B cell (primary cell): ENCODE measurements around the gene PSG4. TPM values are rescaled to one million over a fixed set of nuclear protein-coding genes. Genes with fewer than 3 reads are reported as not detected.
"Not testable (repeated sequence)": the region's sequence is repeated elsewhere in the genome, so short reads cannot be mapped to it uniquely, and the experiment has no call there.

Source experiments
- ATAC-seq: fragments of 200-7000 bp; cut with Tn5 transposase; one replicate; pipeline ENCODE4 v1.10.0; 2021; ENCODE audit warnings: low read depth, mild to moderate bottlenecking, moderate number of reproducible peaks, moderate library complexity
- CTCF ChIA-PET: fragments of 350-600 bp; sonication (Branson Sonifier 250); formaldehyde crosslinking; loops from one replicate; lab custom pipeline; 2021; ENCODE audit warnings: antibody characterized with exemption, inconsistent platforms; lab: Charles Lee
- POLR2A ChIA-PET: fragments of 350-600 bp; sonication (Branson Sonifier 250); formaldehyde crosslinking; loops from one replicate; lab custom pipeline; 2021; ENCODE audit warnings: antibody characterized with exemption; lab: Charles Lee
- DNase-seq: peaks from one replicate; pipeline ENCODE4 v3.0.0; 2013
- H2AFZ ChIP-seq: 2 replicates; pipeline ENCODE4 v1.6.1; 2012; ENCODE audit warnings: mild to moderate bottlenecking, low read depth, low read length; ENCODE audit not compliant: insufficient read depth, poor library complexity, severe bottlenecking
- H3K27ac ChIP-seq, 2 donors: 1 replicate in 1 of 2; 2 replicates in 1 of 2; pipeline ENCODE4 v1.5.1; 2012 to 2013; ENCODE audit warnings: low read length in 2 of 2, mild to moderate bottlenecking in 2 of 2, moderate library complexity in 1 of 2
- H3K27me3 ChIP-seq, 4 experiments: fragments of 200-600 bp in 1 of 4; sonication (generic) in 1 of 4; replicated peaks in 1 of 4; 1 replicate in 2 of 4; 2 replicates in 2 of 4; pipeline versions ENCODE4 v1.6.1 to v1.7.0; 2013 to 2016; ENCODE audit warnings: low read length in 3 of 4, mild to moderate bottlenecking in 2 of 4, mixed read lengths in 1 of 4, moderate library complexity in 1 of 4; ENCODE audit not compliant: insufficient read depth in 4 of 4, control insufficient read depth in 3 of 4; ENCODE audit errors: control extremely low read depth in 1 of 4
- H3K36me3 ChIP-seq, 2 experiments: replicated peaks in 1 of 2; 1 replicate in 1 of 2; 2 replicates in 1 of 2; pipeline versions ENCODE4 v1.6.1 to v1.7.1; 2013; ENCODE audit warnings: low read length in 1 of 2; ENCODE audit not compliant: insufficient read depth in 2 of 2, control insufficient read depth in 1 of 2; ENCODE audit errors: control extremely low read depth in 1 of 2, extremely low read depth in 1 of 2
- H3K4me1 ChIP-seq, 2 donors: fragments of 200-600 bp in 1 of 2; sonication (generic) in 1 of 2; 1 replicate in 1 of 2; 2 replicates in 1 of 2; pipeline versions ENCODE4 v1.5.1 to v1.6.1; 2013 to 2017; ENCODE audit warnings: low read length in 2 of 2; ENCODE audit not compliant: control insufficient read depth in 2 of 2, insufficient read depth in 2 of 2
- H3K4me2 ChIP-seq: replicated peaks from 2 replicates; pipeline ENCODE3; 2012; ENCODE audit warnings: mild to moderate bottlenecking, low read depth, low read length; ENCODE audit not compliant: poor library complexity, severe bottlenecking
- H3K4me3 ChIP-seq, 5 experiments: fragments of 200-600 bp in 1 of 5; sonication (generic) in 1 of 5; 1 replicate in 3 of 5; 2 replicates in 2 of 5; pipeline versions ENCODE4 v1.5.1 to v1.7.0; 2011 to 2016; ENCODE audit warnings: low read length in 4 of 5, mild to moderate bottlenecking in 4 of 5, low read depth in 2 of 5, control low read depth in 1 of 5, moderate library complexity in 1 of 5; ENCODE audit not compliant: insufficient read depth in 1 of 5; ENCODE audit errors: control extremely low read depth in 1 of 5, extremely low read depth in 1 of 5
- H3K79me2 ChIP-seq: fragments of 200-600 bp; sonication (generic); one replicate; pipeline ENCODE4 v1.6.0; 2016; ENCODE audit warnings: low read length; ENCODE audit not compliant: control insufficient read depth, insufficient read depth
- H3K9ac ChIP-seq: fragments of 200-600 bp; sonication (generic); 2 replicates; pipeline ENCODE4 v1.6.1; 2017; ENCODE audit warnings: mild to moderate bottlenecking, low read length, moderate library complexity
- H3K9me3 ChIP-seq, 3 donors: one replicate each; pipeline versions ENCODE4 v1.6.1 to v1.7.1; 2013; ENCODE audit warnings: low read length in 2 of 3; ENCODE audit not compliant: control insufficient read depth in 2 of 3, insufficient read depth in 1 of 3; ENCODE audit errors: control extremely low read depth in 1 of 3
- H4K20me1 ChIP-seq: 2 replicates; pipeline ENCODE4 v1.6.0; 2012; ENCODE audit warnings: mild to moderate bottlenecking, low read length; ENCODE audit not compliant: insufficient read depth, control insufficient read depth, poor library complexity, severe bottlenecking
- H3K27ac Mint-ChIP-seq: one replicate; pipeline ENCODE4 v1.8.0; 2021; ENCODE audit warnings: mixed read lengths
- H3K27me3 Mint-ChIP-seq: one replicate; pipeline ENCODE4 v1.8.0; 2021; ENCODE audit warnings: mixed read lengths
- H3K4me1 Mint-ChIP-seq: one replicate; pipeline ENCODE4 v1.8.0; 2021; ENCODE audit warnings: mixed read lengths
- H3K4me3 Mint-ChIP-seq: one replicate; pipeline ENCODE4 v1.8.0; 2021; ENCODE audit warnings: mixed read lengths
- H3K9me3 Mint-ChIP-seq: one replicate; pipeline ENCODE4 v1.8.0; 2022; ENCODE audit warnings: mixed read lengths; ENCODE audit not compliant: insufficient read depth
- WGBS: methylation state at CpG from one replicate; pipeline ENCODE4 v1.1.5; 2013; ENCODE audit warnings: missing lambda C conversion rate; ENCODE audit not compliant: insufficient coverage; 5-methylcytosine and 5-hydroxymethylcytosine counted together
- intact Hi-C: fragments of 100-400 bp; cut with micrococcal nuclease; formaldehyde crosslinking; loops from one replicate; pipeline ENCODE4 v1.10.0; 2022
- polyA plus RNA-seq: library from polyadenylated mRNA; depleted of rRNA; stranded (reverse); fragments of >200 nt; gene quantifications from 2 replicates; pipeline ENCODE4 v1.2.3, GENCODE V29; 2012
- total RNA-seq, 2 donors: library from RNA; stranded (reverse); fragments of 120-200 nt in 1 of 2; gene quantifications; 1 replicate in 1 of 2; 2 replicates in 1 of 2; pipeline versions ENCODE4 v1.2.3 to v1.2.4, GENCODE V29; 2013 to 2022

Gene PSG4
- total and polyA plus RNA-seq, 2 donors (not counting 1 experiment from before 2014, with no cell fraction given) = not detected

DNA sequence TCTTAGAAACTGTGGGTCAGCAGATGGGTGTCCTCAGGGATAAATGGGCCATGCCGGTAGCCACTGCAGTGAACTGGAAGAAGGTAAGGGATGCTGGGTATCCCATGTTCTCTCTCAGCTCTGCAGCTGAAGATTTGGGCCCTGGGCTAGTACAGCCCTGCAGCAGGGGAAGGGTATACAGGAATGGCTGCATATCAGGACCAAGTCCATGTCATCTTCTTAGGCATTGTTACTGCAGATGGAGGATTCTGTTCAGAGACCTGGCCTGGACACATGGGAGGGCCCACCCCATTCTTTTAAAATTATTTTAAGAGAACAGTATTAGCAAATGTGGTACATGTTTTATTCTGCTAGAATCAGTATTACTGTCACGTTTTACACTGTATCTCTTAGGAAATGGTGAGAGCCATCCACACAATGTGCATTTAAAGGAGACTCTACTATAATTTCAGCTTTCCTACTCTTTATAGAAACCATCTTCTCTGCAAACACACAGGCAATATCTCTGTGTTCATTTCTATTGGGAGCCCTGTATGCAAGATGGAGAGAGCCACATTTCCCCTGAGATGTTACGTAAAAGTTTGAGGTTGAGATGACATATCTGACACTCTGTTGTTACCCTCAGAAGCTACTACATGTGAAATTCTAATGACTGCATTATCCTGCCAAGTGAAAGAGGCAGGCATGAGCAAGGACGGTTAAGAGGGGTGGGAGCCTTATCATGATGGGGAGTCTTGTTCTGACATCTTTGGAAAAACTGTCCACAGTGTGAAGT, 12.9 kb downstream of the PSG4 start:
- CTCF ChIA-PET, POLR2A ChIA-PET: not testable (repeated sequence)

DNA sequence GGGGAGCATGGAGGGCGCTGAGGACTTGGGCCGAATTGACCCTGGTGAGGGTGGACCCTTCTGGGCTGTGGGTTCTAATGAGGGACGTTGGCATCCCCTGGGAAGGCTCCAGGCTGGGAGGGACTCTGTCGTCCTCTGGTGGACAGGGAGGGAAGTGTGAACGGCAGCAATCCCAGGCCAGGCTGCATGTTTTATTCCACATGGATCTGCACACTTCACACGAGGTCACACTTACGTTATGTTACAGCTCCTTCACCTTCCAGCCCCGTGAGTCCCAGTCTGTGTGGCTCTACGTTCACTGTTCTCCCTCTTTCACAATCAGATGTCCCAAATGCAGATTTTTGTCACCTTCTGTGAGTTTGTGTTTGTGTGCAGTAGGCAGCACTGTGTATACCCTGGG, 17.3 kb downstream of the PSG4 start:
- POLR2A ChIA-PET, H3K27ac ChIP-seq, H3K36me3 ChIP-seq, H3K4me3 Mint-ChIP-seq, H3K4me1 Mint-ChIP-seq, ATAC-seq, H3K4me3 ChIP-seq, H3K9ac ChIP-seq, H3K9me3 Mint-ChIP-seq, H3K4me1 ChIP-seq, intact Hi-C loops, H3K79me2 ChIP-seq, H4K20me1 ChIP-seq, H3K27me3 ChIP-seq, H2AFZ ChIP-seq, DNase-seq, H3K27ac Mint-ChIP-seq, CTCF ChIA-PET, H3K4me2 ChIP-seq, H3K9me3 ChIP-seq: not testable (repeated sequence)
- 88% methylated on average over 4 of the region's 9 CpGs for WGBS
- peaks cover 19% of the 10 kb centered on the region for H3K27me3 Mint-ChIP-seq

More for the DNA sequence above, 12.9 kb downstream of the PSG4 start:
- not testable (repeated sequence) for H3K27ac Mint-ChIP-seq, H3K27ac ChIP-seq, DNase-seq, H2AFZ ChIP-seq, H3K4me1 Mint-ChIP-seq, H3K9me3 Mint-ChIP-seq, ATAC-seq, H4K20me1 ChIP-seq, H3K79me2 ChIP-seq, H3K36me3 ChIP-seq, H3K4me3 ChIP-seq, H3K4me1 ChIP-seq, H3K9ac ChIP-seq, H3K4me2 ChIP-seq, H3K27me3 ChIP-seq, H3K4me3 Mint-ChIP-seq, H3K9me3 ChIP-seq
- intact Hi-C loops = loop anchor here (10.0 kb wide), 1 partner anchor 322 kb away; no protein-coding TSS in a partner anchor
- WGBS = 83% methylated on average over 2 of the region's 4 CpGs
- peaks cover 21% of the 10 kb centered on the region for H3K27me3 Mint-ChIP-seq

DNA sequence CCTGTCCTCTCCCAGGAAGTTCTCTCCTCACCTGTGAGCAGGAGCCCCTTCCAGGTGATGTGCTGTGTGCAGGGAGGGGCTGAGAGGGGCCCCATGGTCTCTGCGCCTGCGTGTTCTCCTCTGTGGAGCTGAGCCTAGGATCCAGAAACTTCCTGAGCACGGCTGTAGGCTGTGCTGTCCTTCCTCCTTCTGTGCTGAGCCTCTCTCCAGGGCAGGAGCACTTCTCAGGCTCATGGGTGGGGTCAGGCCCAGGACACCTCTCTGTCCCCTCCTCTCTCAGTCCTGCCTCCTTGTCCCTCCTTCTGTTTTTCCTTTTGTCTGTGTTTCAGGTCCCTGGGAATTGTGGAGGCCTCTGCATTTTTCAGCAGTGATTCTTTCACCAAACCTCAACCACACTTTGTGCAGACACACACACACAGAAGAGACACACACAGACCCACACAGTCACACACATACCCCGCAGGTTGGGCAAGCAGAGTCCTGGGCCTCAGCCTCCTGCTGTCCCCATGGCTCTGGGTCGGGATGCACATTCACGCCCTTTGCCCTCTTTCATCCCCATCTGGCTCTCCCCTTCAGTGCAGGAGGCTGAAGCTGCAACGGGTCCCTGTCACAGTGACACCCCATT, 19.0 kb downstream of the PSG4 start, which contains the start of gene PSG5:
TSS of gene PSG5 (minus strand) at position 226 of the 625 bp plus-strand sequence. CDS start at position 95, 131 bp downstream.
- POLR2A ChIA-PET = not testable (repeated sequence)

More for the DNA sequence above, 19.0 kb downstream of the PSG4 start, which contains the start of gene PSG5:
- H3K9ac ChIP-seq, DNase-seq, H3K9me3 ChIP-seq, H3K9me3 Mint-ChIP-seq, H3K27ac ChIP-seq, ATAC-seq, H3K79me2 ChIP-seq, CTCF ChIA-PET, H3K4me3 ChIP-seq, H3K27me3 ChIP-seq, H3K4me2 ChIP-seq, H3K36me3 ChIP-seq, H4K20me1 ChIP-seq, H3K4me3 Mint-ChIP-seq, H3K4me1 ChIP-seq, H2AFZ ChIP-seq, H3K27ac Mint-ChIP-seq, intact Hi-C loops, H3K4me1 Mint-ChIP-seq: not testable (repeated sequence)
- WGBS = 74% methylated on average over 5 of the region's 7 CpGs
- peaks cover 19% of the 10 kb centered on the region for H3K27me3 Mint-ChIP-seq
